Fibroblast of skin of back (primary cell): ENCODE data around the gene DLK1.

ENCODE experiments used
- DNase-seq: peaks from one replicate; pipeline ENCODE4 v3.0.0-alpha.2; 2013

Gene DLK1

DNA sequence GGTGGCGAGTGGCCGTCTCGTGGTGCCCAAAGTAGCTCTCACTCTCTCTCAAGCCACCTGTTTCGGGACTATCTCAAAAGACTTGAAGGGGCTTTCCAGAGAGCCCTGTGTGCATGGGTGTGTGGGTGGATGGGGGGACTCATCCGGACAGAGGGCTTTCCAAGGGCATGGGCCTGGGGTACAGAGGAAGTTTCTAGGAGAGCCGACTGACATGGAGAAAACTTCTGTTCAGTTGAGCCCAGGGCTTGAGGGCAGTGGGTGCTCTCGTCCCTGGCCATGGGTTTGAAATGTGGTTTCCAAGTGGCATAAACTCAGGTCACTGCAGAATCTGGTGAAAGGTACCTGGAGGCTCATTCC is 51.8 kb downstream of the DLK1 start:
- no peak for DNase-seq

GRCh38 chr14:100778951-100779690 is 52.4 kb downstream of the DLK1 start:
- no peak for DNase-seq

DNA sequence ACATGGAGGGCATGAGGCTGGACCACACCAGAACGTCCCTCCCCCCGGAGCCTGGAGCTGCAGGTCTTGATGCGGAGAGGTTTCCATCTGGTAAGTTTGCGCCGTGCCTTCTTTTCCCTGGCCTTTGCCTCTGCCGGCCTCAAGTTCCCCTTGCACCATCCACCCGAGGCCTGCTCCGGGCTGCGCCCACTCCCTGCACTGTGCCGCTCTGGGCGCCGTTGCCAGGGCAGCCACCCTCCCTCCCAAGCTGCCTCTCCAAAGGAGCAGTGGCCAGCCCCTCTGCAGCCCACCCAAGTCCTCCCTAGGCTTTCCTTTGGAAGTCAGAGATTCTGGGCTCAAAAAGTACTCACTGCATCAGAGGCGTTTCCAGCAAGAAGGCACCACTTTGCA is 53.0 kb downstream of the DLK1 start:
- no peak for DNase-seq

- DNase-seq: no peak
Observed at GRCh38 chr14:100780246-100780645, 53.6 kb downstream of the DLK1 start.

- no peak for DNase-seq
Observed at GRCh38 chr14:100780646-100781355, 54.1 kb downstream of the DLK1 start.

- no peak for DNase-seq
Observed at GRCh38 chr14:100781952-100782351, 55.3 kb downstream of the DLK1 start.

DNA sequence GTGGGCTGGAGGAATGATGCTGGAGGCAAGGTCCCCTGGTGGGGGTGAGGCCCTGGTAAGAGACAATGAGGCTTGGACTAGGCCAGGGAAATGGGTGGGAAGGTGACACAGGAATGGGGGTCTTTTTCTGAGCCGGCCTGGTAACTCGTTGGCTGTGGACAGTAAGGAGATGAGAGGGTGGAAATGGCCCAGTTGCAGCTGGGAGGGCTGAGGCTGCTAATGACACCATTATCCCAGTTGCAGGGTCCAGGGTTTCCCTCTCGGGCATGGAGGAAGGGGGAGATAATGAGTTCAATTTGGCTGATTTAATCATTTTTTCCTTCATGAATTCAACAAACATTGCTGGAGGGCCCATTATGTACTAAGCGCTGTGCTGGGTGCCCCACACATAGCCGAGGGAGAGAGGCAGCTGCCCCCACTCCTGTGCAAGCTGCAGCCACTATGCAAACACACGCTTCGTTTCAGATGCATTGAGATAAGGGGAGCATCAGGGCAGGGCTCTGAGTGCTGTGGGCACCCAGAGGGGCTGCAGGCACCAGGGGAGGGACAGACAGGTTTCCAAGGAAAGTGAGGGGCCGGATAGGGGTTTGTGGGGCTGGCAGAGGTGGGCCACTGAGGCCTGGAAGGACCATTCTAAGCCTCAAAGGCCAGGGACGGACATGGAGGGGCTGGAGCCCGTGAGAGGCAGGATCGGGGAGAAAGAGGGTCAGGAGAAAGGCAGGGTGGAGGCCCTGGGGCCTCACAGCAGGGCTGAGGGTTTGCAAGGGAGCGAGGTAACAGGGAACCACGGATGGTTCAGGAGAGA is 56.0 kb downstream of the DLK1 start:
- DNase-seq: no peak

GRCh38 chr14:100783630-100784370 is 57.1 kb downstream of the DLK1 start:
- DNase-seq: no peak

DNA sequence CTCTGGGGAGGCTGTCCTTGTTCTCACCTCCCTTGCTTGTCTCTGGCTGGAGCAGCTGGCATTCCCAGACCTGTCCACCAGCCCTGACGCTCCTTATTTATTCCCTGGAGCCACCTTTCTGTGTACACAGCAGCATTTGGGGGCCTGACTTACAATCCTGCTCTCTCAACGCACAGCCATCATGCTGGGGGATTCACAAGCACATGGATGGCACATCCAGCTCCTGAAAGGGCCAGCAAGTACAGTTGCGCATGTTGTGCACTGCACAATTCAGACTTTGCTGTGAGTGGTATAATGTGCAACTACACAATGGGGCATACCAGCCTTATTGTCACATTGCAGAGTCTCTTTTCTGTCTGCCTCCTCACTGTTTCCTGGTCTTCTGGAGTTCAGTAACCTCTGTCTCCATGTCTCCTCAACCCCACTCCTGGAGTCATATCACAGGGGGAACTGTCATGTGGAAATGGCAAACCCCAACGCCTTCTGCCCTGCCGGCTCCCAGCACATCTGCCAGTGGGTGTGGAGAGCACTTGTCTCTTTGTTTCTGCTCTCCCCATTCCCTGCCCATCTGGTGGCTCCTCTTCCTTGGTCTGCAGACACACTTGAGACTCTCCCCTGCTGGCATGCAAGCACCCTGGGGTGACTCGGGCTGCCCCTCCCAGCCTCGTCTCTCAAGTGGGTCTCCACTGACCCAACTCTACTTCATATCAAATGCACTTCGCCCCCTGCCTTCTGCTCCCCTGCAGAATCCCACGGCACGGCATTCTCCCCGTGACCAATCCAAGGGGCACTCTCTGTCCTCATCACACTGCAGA is 58.0 kb downstream of the DLK1 start:
- no peak for DNase-seq

DNA sequence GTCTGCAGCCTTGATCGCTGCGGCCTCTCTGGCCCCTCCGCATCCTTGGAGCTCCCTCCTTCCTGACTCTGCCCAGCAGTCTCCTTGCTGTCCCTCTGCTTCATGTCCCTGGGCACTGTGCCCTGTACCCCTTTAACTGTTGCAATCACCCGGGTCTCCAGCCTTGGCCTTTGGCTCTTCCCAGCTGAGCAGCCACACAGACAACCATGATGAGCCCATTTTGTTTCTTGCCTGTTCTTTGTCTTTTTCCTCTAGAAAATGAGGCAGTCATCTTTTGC is 58.6 kb downstream of the DLK1 start:
- DNase-seq: no peak

DNA sequence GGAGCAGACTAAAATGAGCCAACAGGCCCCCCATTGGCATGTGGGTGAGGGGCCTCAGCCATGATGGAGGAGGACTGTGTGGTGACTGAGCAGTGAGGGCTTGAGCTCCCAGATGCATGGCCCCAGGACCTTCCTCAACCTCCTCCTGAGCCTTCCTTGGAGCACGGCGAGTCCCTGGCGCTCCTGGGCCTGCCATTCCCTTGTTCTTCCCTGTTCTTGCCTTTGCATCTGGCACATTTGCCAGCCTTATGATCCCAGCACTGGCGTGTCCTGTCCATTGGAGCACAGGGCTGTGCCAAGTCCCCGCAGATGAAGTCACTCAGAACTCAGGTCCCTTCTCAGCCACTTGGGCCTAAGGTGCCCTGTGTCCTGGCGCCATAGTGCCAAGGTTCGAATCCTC is 58.9 kb downstream of the DLK1 start:
- no peak for DNase-seq

GRCh38 chr14:100786131-100786530 is 59.4 kb downstream of the DLK1 start:
- no peak for DNase-seq

- DNase-seq: no peak
Observed at GRCh38 chr14:100786576-100787219, 60.0 kb downstream of the DLK1 start.

GRCh38 chr14:100787659-100788058 is 61.0 kb downstream of the DLK1 start:
- no peak for DNase-seq
